GM12872 (cell line): ENCODE results near the gene MACROD2.

ENCODE experiments used
- TF ChIP-seq, protein P1 (sequence below): IDR thresholded peaks from 3 replicates; pipeline ENCODE4 v1.5.1; 2011; ENCODE audit warnings: low read depth, mild to moderate bottlenecking, low read length, moderate library complexity; ENCODE audit not compliant: insufficient read depth

The MACROD2 gene

DNA sequence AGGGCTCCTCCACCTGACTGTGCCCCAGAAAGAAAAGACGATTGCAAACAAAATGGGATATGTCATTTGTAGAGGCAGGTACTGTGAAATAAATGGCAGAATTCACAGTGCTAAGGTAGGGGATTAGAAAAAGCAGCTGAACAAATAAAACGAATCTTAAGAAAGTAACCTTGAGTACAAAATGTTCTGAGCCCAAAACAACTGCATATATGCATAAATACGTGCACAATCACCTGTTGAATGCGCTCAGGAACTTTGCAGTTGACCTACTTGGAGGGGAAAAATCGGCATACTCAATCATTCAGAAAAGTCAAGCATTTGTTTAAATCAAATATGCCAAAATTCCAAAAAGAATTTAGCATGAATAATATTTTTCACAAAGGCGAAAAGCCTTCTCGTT lies 1114.2 kb downstream of the MACROD2 start:
- TF ChIP-seq, protein P1, sequence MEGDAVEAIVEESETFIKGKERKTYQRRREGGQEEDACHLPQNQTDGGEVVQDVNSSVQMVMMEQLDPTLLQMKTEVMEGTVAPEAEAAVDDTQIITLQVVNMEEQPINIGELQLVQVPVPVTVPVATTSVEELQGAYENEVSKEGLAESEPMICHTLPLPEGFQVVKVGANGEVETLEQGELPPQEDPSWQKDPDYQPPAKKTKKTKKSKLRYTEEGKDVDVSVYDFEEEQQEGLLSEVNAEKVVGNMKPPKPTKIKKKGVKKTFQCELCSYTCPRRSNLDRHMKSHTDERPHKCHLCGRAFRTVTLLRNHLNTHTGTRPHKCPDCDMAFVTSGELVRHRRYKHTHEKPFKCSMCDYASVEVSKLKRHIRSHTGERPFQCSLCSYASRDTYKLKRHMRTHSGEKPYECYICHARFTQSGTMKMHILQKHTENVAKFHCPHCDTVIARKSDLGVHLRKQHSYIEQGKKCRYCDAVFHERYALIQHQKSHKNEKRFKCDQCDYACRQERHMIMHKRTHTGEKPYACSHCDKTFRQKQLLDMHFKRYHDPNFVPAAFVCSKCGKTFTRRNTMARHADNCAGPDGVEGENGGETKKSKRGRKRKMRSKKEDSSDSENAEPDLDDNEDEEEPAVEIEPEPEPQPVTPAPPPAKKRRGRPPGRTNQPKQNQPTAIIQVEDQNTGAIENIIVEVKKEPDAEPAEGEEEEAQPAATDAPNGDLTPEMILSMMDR: no peak

DNA sequence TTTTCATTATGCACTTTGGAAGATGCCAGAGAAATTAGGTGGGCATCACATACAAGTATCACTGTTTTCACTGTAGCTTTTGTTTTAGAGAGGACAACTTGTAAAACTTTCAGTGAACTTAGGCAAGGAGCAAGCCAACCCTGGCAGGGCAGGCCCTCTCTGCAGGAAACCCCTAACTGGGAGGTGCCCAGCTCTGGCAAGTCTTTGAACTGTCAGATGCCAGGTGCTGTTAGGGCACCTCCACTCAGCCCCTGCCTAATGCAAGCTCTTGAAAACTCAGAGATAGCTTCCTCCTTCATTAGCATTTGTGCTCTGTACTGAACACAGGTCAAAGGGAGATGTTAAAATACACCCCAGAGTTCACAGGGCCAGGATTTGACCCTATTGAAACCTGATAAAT lies 1116.3 kb downstream of the MACROD2 start:
- TF ChIP-seq, protein P1: no peak

DNA sequence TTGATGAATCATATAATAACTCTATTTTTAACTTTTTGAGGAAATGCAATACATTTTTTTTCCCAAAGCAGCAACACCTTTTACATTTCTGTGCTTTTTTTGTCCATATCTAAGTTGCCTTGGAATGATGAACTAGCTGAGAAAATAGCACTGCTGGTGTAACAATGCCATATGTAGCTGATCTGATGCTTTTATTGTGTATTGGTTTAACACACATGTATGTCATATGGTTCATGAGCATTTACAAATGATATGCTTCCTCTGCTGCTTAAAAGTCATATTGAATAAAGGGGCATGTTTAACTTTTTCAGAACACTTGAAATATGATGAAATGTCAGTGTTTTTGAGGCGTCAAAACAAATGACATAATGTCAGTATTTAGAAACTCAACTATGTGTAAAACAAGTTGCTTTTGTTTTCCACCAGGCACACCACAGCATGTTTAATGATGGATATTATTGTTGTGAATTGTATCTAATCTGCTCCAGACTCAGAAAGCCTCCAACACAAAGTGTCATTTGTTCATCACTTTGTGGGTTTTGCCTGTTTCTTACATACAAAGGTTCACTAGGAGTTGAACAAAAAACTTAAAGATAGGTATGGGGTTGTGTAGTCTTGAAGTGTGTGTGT lies 1117.9 kb downstream of the MACROD2 start:
- TF ChIP-seq, protein P1: no peak

DNA sequence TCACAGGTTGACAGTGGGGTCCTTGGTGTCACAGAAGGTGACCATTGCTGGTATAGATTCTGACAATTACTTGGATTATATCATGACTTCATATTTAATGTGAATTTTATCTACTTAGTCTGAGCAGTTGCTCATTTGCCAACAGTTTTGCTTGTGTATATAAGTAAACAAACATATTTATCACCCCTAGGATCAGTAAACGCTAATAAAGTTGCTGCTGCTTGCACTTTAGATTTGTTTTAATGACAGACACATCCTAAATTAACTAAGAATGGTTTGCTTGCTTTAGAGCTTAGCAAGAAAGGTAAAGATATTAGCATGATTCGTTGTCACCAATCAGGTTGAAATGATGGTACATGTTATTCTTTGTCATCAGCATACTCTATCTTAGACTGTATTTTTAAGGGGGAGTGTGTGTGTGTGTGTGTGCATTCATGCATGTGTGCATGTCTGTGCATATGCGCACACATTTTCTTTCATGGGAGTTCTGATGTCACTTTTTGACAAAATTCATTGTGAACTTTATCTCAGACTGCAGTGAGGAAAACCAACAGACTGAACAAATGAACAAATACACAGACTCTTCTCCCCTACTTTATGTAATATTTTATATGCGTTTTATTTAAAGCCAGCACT lies 1124.7 kb downstream of the MACROD2 start:
- TF ChIP-seq, protein P1: no peak

DNA sequence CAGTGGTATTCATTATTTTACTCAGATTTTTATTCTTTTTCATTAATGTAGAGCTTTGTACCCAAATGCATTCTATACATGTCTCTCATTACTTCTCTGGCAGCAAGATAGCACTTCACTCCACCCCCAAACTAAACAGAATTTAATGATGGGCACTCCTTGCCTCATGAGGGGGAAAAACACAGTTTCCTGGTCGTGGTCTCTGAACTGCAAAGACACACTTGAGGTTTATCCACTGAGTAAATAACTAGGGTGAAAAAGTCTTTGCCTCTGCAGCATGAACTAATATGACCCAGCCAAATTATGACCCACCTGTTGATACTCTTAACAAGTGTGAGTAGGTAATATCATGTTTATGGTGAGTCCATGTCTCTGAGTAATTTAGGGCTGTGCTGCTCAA lies 1127.3 kb downstream of the MACROD2 start:
- TF ChIP-seq, protein P1: no peak

DNA sequence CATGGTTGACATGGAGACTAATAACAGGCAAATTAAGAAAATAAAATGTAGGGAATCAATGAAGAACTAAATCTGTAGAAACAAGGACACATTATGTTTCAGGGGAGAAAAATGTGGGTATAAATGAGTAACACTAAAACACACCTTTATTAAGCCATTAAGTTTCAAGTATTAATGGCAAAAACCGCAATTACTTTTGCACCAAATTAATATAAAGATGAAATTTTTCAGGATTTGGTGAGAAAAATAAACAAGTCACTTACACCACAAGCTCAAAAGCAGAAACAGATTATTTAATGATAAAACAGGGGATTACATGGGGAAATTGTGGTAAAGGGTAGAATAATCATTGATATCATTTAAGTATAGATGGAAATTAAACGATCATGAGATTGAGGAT lies 1135.9 kb downstream of the MACROD2 start:
- TF ChIP-seq, protein P1: no peak

DNA sequence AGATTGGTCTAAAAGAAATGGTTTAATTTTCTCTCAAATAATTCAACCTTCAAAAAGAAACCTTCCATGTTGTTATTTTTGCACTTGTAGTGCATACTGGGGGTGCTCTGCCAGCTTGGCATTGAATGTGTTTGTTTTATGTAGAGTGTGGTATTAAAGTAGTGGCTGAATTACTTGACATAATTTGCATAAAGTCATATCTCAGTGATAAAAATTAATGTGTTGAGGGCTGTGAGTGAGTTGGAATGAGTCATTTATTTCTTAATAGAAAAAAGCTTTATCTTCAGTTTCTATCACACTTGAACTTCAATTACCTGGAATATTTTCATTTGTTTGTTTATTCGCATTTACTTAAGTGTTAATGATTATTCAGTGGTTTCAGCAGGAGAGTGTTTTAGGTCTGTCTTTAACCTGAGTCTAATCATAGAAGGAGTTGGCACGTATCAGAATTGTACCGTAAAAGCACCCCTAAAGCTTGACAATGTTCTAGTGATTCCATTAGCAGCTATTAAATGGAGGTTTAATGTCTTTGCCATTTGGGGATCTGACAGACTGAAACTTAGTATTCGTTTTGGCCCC lies 1143.3 kb downstream of the MACROD2 start:
- TF ChIP-seq, protein P1: no peak
